Esophagus muscularis mucosa (tissue), 4 donors: ENCODE results near the gene LRRC43. TPM values are rescaled to one million over a fixed set of nuclear protein-coding genes. Genes with fewer than 3 reads are reported as not detected.

ENCODE experiments used
- DNase-seq: peaks from one replicate; pipeline ENCODE4 v3.0.0-alpha.2; 2017; ENCODE audit errors: extremely low spot score
- H3K27ac ChIP-seq, 4 donors: fragments of 200-600 bp; sonication (generic); replicated peaks in 1 of 4; 1 replicate in 3 of 4; 2 replicates in 1 of 4; pipeline ENCODE4 v1.5.1; 2016 to 2019; ENCODE audit warnings: mild to moderate bottlenecking in 1 of 4
- H3K27me3 ChIP-seq, 4 donors: fragments of 200-600 bp; sonication (generic); one replicate each; pipeline versions ENCODE4 v1.5.1 to v1.6.0; 2016 to 2019
- H3K36me3 ChIP-seq, 4 donors: fragments of 200-600 bp; sonication (generic); one replicate each; pipeline ENCODE4 v1.5.1; 2016 to 2019
- H3K4me1 ChIP-seq, 4 donors: fragments of 200-600 bp; sonication (generic); one replicate each; pipeline ENCODE4 v1.5.1; 2016 to 2019
- H3K4me3 ChIP-seq, 4 donors: fragments of 200-600 bp; sonication (generic); 1 replicate in 2 of 4; 2 replicates in 2 of 4; pipeline ENCODE4 v1.5.1; 2016 to 2019; ENCODE audit warnings: mild to moderate bottlenecking in 4 of 4, moderate library complexity in 1 of 4
- H3K9me3 ChIP-seq, 4 donors: fragments of 200-600 bp; sonication (generic); 1 replicate in 3 of 4; 2 replicates in 1 of 4; pipeline ENCODE4 v1.5.1; 2016 to 2019
- CTCF ChIP-seq, 3 experiments: fragments of 200-600 bp in 2 of 3; fragments of 450-650 bp in 1 of 3; sonication (generic) in 2 of 3; IDR thresholded peaks; one replicate each; pipeline ENCODE4 v1.5.1; 2017 to 2019; ENCODE audit warnings: antibody characterized with exemption in 3 of 3, mild to moderate bottlenecking in 2 of 3, moderate library complexity in 1 of 3
- EP300 ChIP-seq: sonication (generic); formaldehyde crosslinking; IDR thresholded peaks from one replicate; pipeline ENCODE4 v1.6.1; 2017; ENCODE audit warnings: antibody characterized with exemption
- POLR2A ChIP-seq: fragments of 450-650 bp; IDR thresholded peaks from one replicate; pipeline ENCODE4 v1.6.1; 2017; ENCODE audit warnings: antibody characterized with exemption, moderate library complexity, mild to moderate bottlenecking, low read depth
- POLR2AphosphoS5 ChIP-seq, 2 donors: sonication (generic); formaldehyde crosslinking; IDR thresholded peaks; one replicate each; pipeline ENCODE4 v1.6.1; 2017; ENCODE audit warnings: antibody characterized with exemption in 2 of 2
- WGBS: methylation state at CpG from one replicate; pipeline ENCODE4 v1.1.5; 2018; 5-methylcytosine and 5-hydroxymethylcytosine counted together
- intact Hi-C: fragments of 100-400 bp; cut with DNase I; formaldehyde crosslinking; loops from one replicate; pipeline ENCODE4 v1.15.1; 2023
- total RNA-seq, 4 donors: library from RNA; depleted of rRNA; stranded (reverse); fragments of >200 nt; gene quantifications; one replicate each; pipeline versions ENCODE4 v1.1.0 to v1.2.1, GENCODE V29; 2016

The LRRC43 gene
- total RNA-seq, 4 donors from 2014 or later, result 0.99 to 2.5 (median 1.3) TPM; not detected in 1

GRCh38 chr12:122190842-122191668, 8.1 kb downstream of the LRRC43 start:
- 67% methylated on average over 18 of the region's 18 CpGs for WGBS
- Histone ChIP-seq H3K27me3 (peaks cover 0 to 9% (median 0%) of the 10 kb centered on the region in 4 donors), H3K9me3 (peaks cover 0 to 3% (median 0%) of the 10 kb centered on the region in 4 donors), H3K4me1 (no peaks in the 10 kb centered on the region), H3K36me3 (no peaks in the 10 kb centered on the region), H3K27ac (no peak overlapping the region), H3K4me3 (no peak overlapping the region)
- intact Hi-C loops, result loop anchor here (10.0 kb wide), 1 partner anchor 56 kb away; no protein-coding TSS in a partner anchor
- TF ChIP-seq POLR2AphosphoS5 (IDR thresholded peaks at IDR 0.05) (no peak), EP300 (no peak), CTCF (IDR thresholded peaks at IDR 0.05) (peak; percentile 49 to 75 (median 71)), POLR2A (no peak)
- no peak for DNase-seq

- intact Hi-C loops, result loop anchor here (10.0 kb wide), 1 partner anchor 58 kb away; no protein-coding TSS in a partner anchor
These were observed 9.5 kb downstream of the LRRC43 start for GRCh38 chr12:122192441-122192840.

GRCh38 chr12:122194804-122195203, 11.9 kb downstream of the LRRC43 start:
- H3K4me1 ChIP-seq, result no peaks in the 10 kb centered on the region
- intact Hi-C loops, result loop anchor here (10.0 kb wide), 1 partner anchor 60 kb away; no protein-coding TSS in a partner anchor
- no peak for TF ChIP-seq CTCF (IDR thresholded peaks at IDR 0.05)
- TF ChIP-seq POLR2AphosphoS5 (IDR thresholded peaks at IDR 0.05), result no peak
- TF ChIP-seq EP300, result no peak
- no peak overlapping the region for H3K4me3 ChIP-seq
- H3K36me3 ChIP-seq, result no peaks in the 10 kb centered on the region
- no peak for DNase-seq
- peaks cover 0 to 18% (median 0%) of the 10 kb centered on the region in 4 donors for H3K27me3 ChIP-seq
- H3K9me3 ChIP-seq, result peaks cover 0 to 3% (median 0%) of the 10 kb centered on the region in 4 donors
- no peak overlapping the region for H3K27ac ChIP-seq
- WGBS, result 92% methylated on average over 1 of the region's 1 CpG

More at GRCh38 chr12:122192441-122192840, 9.5 kb downstream of the LRRC43 start:
- TF ChIP-seq POLR2AphosphoS5 (IDR thresholded peaks at IDR 0.05) (no peak), CTCF (IDR thresholded peaks at IDR 0.05) (no peak), POLR2A (no peak), EP300 (no peak)
- Histone ChIP-seq H3K9me3 (peaks cover 0 to 3% (median 0%) of the 10 kb centered on the region in 4 donors), H3K4me1 (no peaks in the 10 kb centered on the region), H3K4me3 (no peak overlapping the region), H3K27ac (no peak overlapping the region), H3K27me3 (peaks cover 0 to 9% (median 0%) of the 10 kb centered on the region in 4 donors), H3K36me3 (no peaks in the 10 kb centered on the region)
- 93% methylated on average over 11 of the region's 11 CpGs for WGBS
- DNase-seq, result no peak

GRCh38 chr12:122195405-122195804, 12.5 kb downstream of the LRRC43 start:
- 92% methylated on average over 4 of the region's 4 CpGs for whole genome bisulfite sequencing
- TF ChIP-seq POLR2AphosphoS5 (IDR thresholded peaks at IDR 0.05), result no peak
- TF ChIP-seq CTCF (IDR thresholded peaks at IDR 0.05), result no peak
- no peak for TF ChIP-seq EP300
- no peak for TF ChIP-seq POLR2A

More at GRCh38 chr12:122195405-122195804, 12.5 kb downstream of the LRRC43 start:
- intact Hi-C loops, result loop anchor here (10.0 kb wide), 1 partner anchor 61 kb away; no protein-coding TSS in a partner anchor
- no peak overlapping the region for H3K4me3 ChIP-seq
- H3K9me3 ChIP-seq, result peaks cover 0 to 3% (median 0%) of the 10 kb centered on the region in 4 donors
- no peaks in the 10 kb centered on the region for H3K4me1 ChIP-seq
- no peaks in the 10 kb centered on the region for H3K36me3 ChIP-seq
- no peak overlapping the region for H3K27ac ChIP-seq
- peaks cover 0 to 18% (median 2%) of the 10 kb centered on the region in 4 donors for H3K27me3 ChIP-seq
- DNase-seq, result no peak
